GM06990 (cell line): ENCODE data around the gene CBY2.

Source experiments
- DNase-seq: peaks from one replicate; pipeline ENCODE4 v3.0.0-alpha.2; 2011; ENCODE audit not compliant: insufficient read length; ENCODE audit errors: extremely low read depth
- H3K27me3 ChIP-seq: replicated peaks from 2 replicates; pipeline ENCODE4 v1.6.0; 2011; ENCODE audit warnings: low read length; ENCODE audit not compliant: control insufficient read depth, insufficient read depth
- H3K36me3 ChIP-seq: 2 replicates; pipeline ENCODE4 v1.5.1; 2011; ENCODE audit warnings: low read length; ENCODE audit not compliant: control insufficient read depth, insufficient read depth
- H3K4me3 ChIP-seq: replicated peaks from 2 replicates; pipeline ENCODE4 v1.5.1; 2011; ENCODE audit warnings: low read depth, mild to moderate bottlenecking, control low read depth, low read length
- CTCF ChIP-seq: IDR thresholded peaks from 2 replicates; pipeline ENCODE4 v1.5.1; 2011; ENCODE audit warnings: low read length, control low read depth, mild to moderate bottlenecking, inconsistent platforms; ENCODE audit not compliant: insufficient read depth, poor library complexity, severe bottlenecking

CBY2 gene

GRCh38 chr13:45742985-45743384, 40.9 kb downstream of the CBY2 start:
- Histone ChIP-seq H3K36me3 (no peaks in the 10 kb centered on the region), H3K27me3 (no peaks in the 10 kb centered on the region; the same call in 1 of the 2 replicates), H3K4me3 (no peak overlapping the region)
- no peak for DNase-seq
- no peak for TF ChIP-seq CTCF

GRCh38 chr13:45744979-45745378, 42.9 kb downstream of the CBY2 start:
- DNase-seq: no peak
- Histone ChIP-seq H3K4me3 (no peak overlapping the region), H3K27me3 (peaks cover 2% of the 10 kb centered on the region), H3K36me3 (no peaks in the 10 kb centered on the region)
- no peak for TF ChIP-seq CTCF

GRCh38 chr13:45747071-45747470, 45.0 kb downstream of the CBY2 start:
- no peak for DNase-seq
- TF ChIP-seq CTCF: no peak
- H3K4me3 ChIP-seq: no peak overlapping the region
- no peaks in the 10 kb centered on the region for H3K36me3 ChIP-seq
- peaks cover 2% of the 10 kb centered on the region for H3K27me3 ChIP-seq

GRCh38 chr13:45748941-45749759, 47.0 kb downstream of the CBY2 start:
- no peak for DNase-seq
- no peaks in the 10 kb centered on the region for H3K36me3 ChIP-seq
- H3K4me3 ChIP-seq: no peak overlapping the region
- peaks cover 2% of the 10 kb centered on the region for H3K27me3 ChIP-seq
- TF ChIP-seq CTCF: no peak

- H3K27me3 ChIP-seq: peaks cover 2% of the 10 kb centered on the region
- DNase-seq: no peak
- TF ChIP-seq CTCF: no peak
- no peak overlapping the region for H3K4me3 ChIP-seq
- no peaks in the 10 kb centered on the region for H3K36me3 ChIP-seq
These were observed 48.4 kb downstream of the CBY2 start for GRCh38 chr13:45750566-45750965.

- peaks cover 2% of the 10 kb centered on the region for H3K27me3 ChIP-seq
- H3K4me3 ChIP-seq: no peak overlapping the region
- TF ChIP-seq CTCF: no peak
- no peak for DNase-seq
- no peaks in the 10 kb centered on the region for H3K36me3 ChIP-seq
These were observed 49.8 kb downstream of the CBY2 start for GRCh38 chr13:45751885-45752284.
